A673 (cell line): ENCODE data around the gene TSNAXIP1. TPM values are rescaled to one million over a fixed set of nuclear protein-coding genes. Genes with fewer than 3 reads are reported as not detected.

Experiments used
- BruUV-seq: library from RNA; stranded (reverse); fragments of 400-500 nt; replicated peaks from 2 replicates; lab custom pipeline; 2021; lab: Mats Ljungman, UMichigan
- CTCF ChIA-PET: fragments of 300-600 bp; sonication (Branson Sonifier 250); formaldehyde crosslinking; loops from one replicate; lab custom pipeline; 2022; ENCODE audit warnings: antibody characterized with exemption; lab: Charles Lee
- POLR2A ChIA-PET: fragments of 300-600 bp; sonication (Branson Sonifier 250); formaldehyde crosslinking; loops from one replicate; lab custom pipeline; 2022; ENCODE audit warnings: antibody characterized with exemption; ENCODE audit not compliant: low non-redundant PET; lab: Charles Lee
- DNase-seq: peaks from one replicate; pipeline ENCODE4 v3.0.0-alpha.2; 2015; ENCODE audit warnings: low spot score
- H3K27ac ChIP-seq: fragments of 200-600 bp; sonication (generic); 2 replicates; pipeline ENCODE4 v1.5.1; 2016; ENCODE audit warnings: mixed run types, low read depth, mild to moderate bottlenecking, mixed read lengths, antibody characterized with exemption, low read length; ENCODE audit not compliant: poor library complexity, severe bottlenecking
- H3K27me3 ChIP-seq: fragments of 200-600 bp; sonication (generic); replicated peaks from 2 replicates; pipeline ENCODE4 v1.6.1; 2017; ENCODE audit warnings: mixed run types, low read depth, mild to moderate bottlenecking, mixed read lengths, antibody characterized with exemption, low read length; ENCODE audit not compliant: insufficient read depth, poor library complexity
- H3K36me3 ChIP-seq: fragments of 200-600 bp; sonication (generic); 2 replicates; pipeline ENCODE4 v1.6.1; 2016; ENCODE audit warnings: mixed run types, mild to moderate bottlenecking, mixed read lengths, antibody characterized with exemption, low read length; ENCODE audit not compliant: insufficient read depth, poor library complexity, severe bottlenecking
- H3K4me1 ChIP-seq: fragments of 200-600 bp; sonication (generic); 2 replicates; pipeline ENCODE4 v1.6.1; 2017; ENCODE audit warnings: mixed run types, mild to moderate bottlenecking, mixed read lengths, antibody characterized with exemption, low read length; ENCODE audit not compliant: insufficient read depth, poor library complexity, severe bottlenecking
- H3K4me3 ChIP-seq: fragments of 200-600 bp; sonication (generic); 2 replicates; pipeline ENCODE4 v1.5.1; 2016; ENCODE audit warnings: low read depth, mixed run types, mild to moderate bottlenecking, mixed read lengths, low read length; ENCODE audit not compliant: poor library complexity, severe bottlenecking
- H3K9me3 ChIP-seq: fragments of 200-600 bp; sonication (generic); 2 replicates; pipeline ENCODE4 v1.6.1; 2016; ENCODE audit warnings: mixed run types, low read depth, mild to moderate bottlenecking, mixed read lengths, antibody characterized with exemption, low read length; ENCODE audit not compliant: poor library complexity, severe bottlenecking
- EZH2 ChIP-seq: fragments of 200-600 bp; sonication (generic); IDR thresholded peaks from 2 replicates; pipeline ENCODE4 v1.6.1; 2017; ENCODE audit warnings: borderline replicate concordance, low read depth, mild to moderate bottlenecking, mixed read lengths, antibody characterized with exemption, low read length; ENCODE audit not compliant: poor library complexity, severe bottlenecking
- intact Hi-C: fragments of 100-400 bp; cut with micrococcal nuclease; formaldehyde crosslinking; loops from one replicate; pipeline ENCODE4 v1.10.0; 2022; ENCODE audit not compliant: unreplicated experiment
- total RNA-seq: library from RNA; stranded (reverse); gene quantifications from 2 replicates; pipeline ENCODE4 v1.2.3, GENCODE V29; 2021
- TF ChIP-seq, protein P1 (sequence below): fragments of 300-800, 200-600 bp; sonication (generic); conservative IDR thresholded peaks from 2 replicates; pipeline ENCODE4 v1.5.1; 2017; ENCODE audit warnings: low read depth, mild to moderate bottlenecking, antibody characterized with exemption, low read length, moderate library complexity, mixed read lengths

Gene TSNAXIP1
- total RNA-seq, 1 experiment from 2014 or later = 1.0 TPM

- CTCF ChIA-PET = interaction anchor here (0.8 kb wide), 1 partner anchor 16 kb away, joined by 4 read pairs; no protein-coding TSS in a partner anchor
Observed at GRCh38 chr16:67800338-67800926, 6.3 kb upstream of the TSNAXIP1 start.

DNA sequence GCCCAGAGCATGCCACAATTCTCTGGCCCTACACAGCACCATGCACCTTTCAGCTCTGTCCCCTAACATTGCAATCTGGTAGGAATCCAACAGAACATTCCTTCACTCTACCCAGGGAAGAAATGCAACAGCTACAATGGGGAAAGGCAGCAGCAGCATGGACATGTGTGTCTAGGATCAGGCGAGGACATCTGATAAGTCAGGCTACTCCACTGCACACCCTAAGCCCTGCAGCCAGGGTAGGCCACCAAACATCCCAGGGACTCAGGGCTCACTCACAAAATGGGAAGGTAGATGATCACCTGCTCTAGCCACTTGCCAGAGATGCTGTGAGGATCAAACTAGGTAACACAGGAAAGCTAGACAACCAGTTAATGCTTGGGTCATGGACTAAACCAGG lies 5.4 kb upstream of the TSNAXIP1 start:
- ChIA-PET POLR2A (no interaction called here), CTCF (interaction anchor here (0.8 kb wide), 1 partner anchor 15 kb away, joined by 4 read pairs; no protein-coding TSS in a partner anchor)
- H3K27ac ChIP-seq = peak overlapping the region; percentile 42
- H3K4me3 ChIP-seq = no peak overlapping the region
- no peak for TF ChIP-seq EZH2
- TF ChIP-seq, protein P1, sequence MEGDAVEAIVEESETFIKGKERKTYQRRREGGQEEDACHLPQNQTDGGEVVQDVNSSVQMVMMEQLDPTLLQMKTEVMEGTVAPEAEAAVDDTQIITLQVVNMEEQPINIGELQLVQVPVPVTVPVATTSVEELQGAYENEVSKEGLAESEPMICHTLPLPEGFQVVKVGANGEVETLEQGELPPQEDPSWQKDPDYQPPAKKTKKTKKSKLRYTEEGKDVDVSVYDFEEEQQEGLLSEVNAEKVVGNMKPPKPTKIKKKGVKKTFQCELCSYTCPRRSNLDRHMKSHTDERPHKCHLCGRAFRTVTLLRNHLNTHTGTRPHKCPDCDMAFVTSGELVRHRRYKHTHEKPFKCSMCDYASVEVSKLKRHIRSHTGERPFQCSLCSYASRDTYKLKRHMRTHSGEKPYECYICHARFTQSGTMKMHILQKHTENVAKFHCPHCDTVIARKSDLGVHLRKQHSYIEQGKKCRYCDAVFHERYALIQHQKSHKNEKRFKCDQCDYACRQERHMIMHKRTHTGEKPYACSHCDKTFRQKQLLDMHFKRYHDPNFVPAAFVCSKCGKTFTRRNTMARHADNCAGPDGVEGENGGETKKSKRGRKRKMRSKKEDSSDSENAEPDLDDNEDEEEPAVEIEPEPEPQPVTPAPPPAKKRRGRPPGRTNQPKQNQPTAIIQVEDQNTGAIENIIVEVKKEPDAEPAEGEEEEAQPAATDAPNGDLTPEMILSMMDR = no peak
- intact Hi-C loops = no loop called here
- no peak for DNase-seq
- H3K27me3 ChIP-seq = no peaks in the 10 kb centered on the region
- H3K9me3 ChIP-seq = no peaks in the 10 kb centered on the region
- H3K36me3 ChIP-seq = peaks cover 15% of the 10 kb centered on the region
- peaks cover 8% of the 10 kb centered on the region for H3K4me1 ChIP-seq
- BruUV-seq = no TSS peak

More at GRCh38 chr16:67800338-67800926, 6.3 kb upstream of the TSNAXIP1 start:
- H3K27ac ChIP-seq = peak overlapping the region; percentile 42
- BruUV-seq = no TSS peak
- H3K4me1 ChIP-seq = peaks cover 6% of the 10 kb centered on the region
- H3K4me3 ChIP-seq = no peak overlapping the region
- DNase-seq = no peak
- POLR2A ChIA-PET = no interaction called here
- TF ChIP-seq, protein P1 = no peak
- no peak for TF ChIP-seq EZH2
- intact Hi-C loops = no loop called here
- H3K27me3 ChIP-seq = no peaks in the 10 kb centered on the region
- peaks cover 15% of the 10 kb centered on the region for H3K36me3 ChIP-seq
- no peaks in the 10 kb centered on the region for H3K9me3 ChIP-seq

- H3K9me3 ChIP-seq = no peaks in the 10 kb centered on the region
- no peak overlapping the region for H3K4me3 ChIP-seq
- peaks cover 15% of the 10 kb centered on the region for H3K36me3 ChIP-seq
- H3K27me3 ChIP-seq = no peaks in the 10 kb centered on the region
- H3K4me1 ChIP-seq = peaks cover 8% of the 10 kb centered on the region
- ChIA-PET CTCF (no interaction called here), POLR2A (no interaction called here)
- no TSS peak for BruUV-seq
- intact Hi-C loops = no loop called here
- H3K27ac ChIP-seq = no peak overlapping the region
- DNase-seq = no peak
- no peak for TF ChIP-seq EZH2
- TF ChIP-seq, protein P1 = no peak
Observed at GRCh38 chr16:67801883-67802282, 4.8 kb upstream of the TSNAXIP1 start.
